Endothelial cell of umbilical vein (primary cell): ENCODE results near the gene GPS1. TPM values are rescaled to one million over a fixed set of nuclear protein-coding genes. Genes with fewer than 3 reads are reported as not detected.

Experiments
- BruUV-seq: library from RNA; stranded (reverse); fragments of 400-500 nt; replicated peaks from 2 replicates; lab custom pipeline; 2021; lab: Mats Ljungman, UMichigan
- CTCF ChIA-PET: fragments of 300-600, 350-600 bp; sonication (Branson Sonifier 250); formaldehyde crosslinking; loops from one replicate; lab custom pipeline; 2021; ENCODE audit warnings: antibody characterized with exemption, inconsistent platforms; lab: Charles Lee
- POLR2A ChIA-PET: fragments of 300-600, 350-600 bp; sonication (Branson Sonifier 250); formaldehyde crosslinking; loops from one replicate; lab custom pipeline; 2021; ENCODE audit warnings: antibody characterized with exemption, inconsistent platforms; lab: Charles Lee
- DNase-seq: peaks from one replicate; pipeline ENCODE4 v3.0.0-alpha.2; 2011; ENCODE audit warnings: low read depth, low spot score
- FAIRE-seq: peaks from 2 replicates; lab custom pipeline; 2011; peaks lifted over from hg19 to GRCh38; lab: Jason Lieb, UNC
- H2AFZ ChIP-seq: 2 replicates; pipeline ENCODE4 v1.6.0; 2012; ENCODE audit warnings: low read depth, low read length, control low read depth, inconsistent platforms
- H3K27ac ChIP-seq: 2 replicates; pipeline ENCODE4 v1.5.1; 2011; ENCODE audit warnings: low read depth, mild to moderate bottlenecking, control low read depth, low read length, moderate library complexity; ENCODE audit not compliant: insufficient read depth
- H3K27me3 ChIP-seq, 2 experiments: 2 replicates each; pipeline versions ENCODE4 v1.6.0 to v1.6.1; 2011; ENCODE audit warnings: low read length in 2 of 2, mixed read lengths in 1 of 2; ENCODE audit not compliant: control insufficient read depth in 2 of 2, insufficient read depth in 2 of 2
- H3K36me3 ChIP-seq, 2 experiments: 2 replicates in 1 of 2; 3 replicates in 1 of 2; pipeline ENCODE4 v1.5.1; 2011; ENCODE audit warnings: low read length in 2 of 2, mild to moderate bottlenecking in 1 of 2, moderate library complexity in 1 of 2; ENCODE audit not compliant: control insufficient read depth in 2 of 2, insufficient read depth in 2 of 2; ENCODE audit errors: extremely low read depth in 1 of 2
- H3K4me1 ChIP-seq: 3 replicates; pipeline ENCODE4 v1.5.1; 2011; ENCODE audit warnings: mild to moderate bottlenecking, low read length; ENCODE audit not compliant: control insufficient read depth, insufficient read depth; ENCODE audit errors: extremely low read depth
- H3K4me2 ChIP-seq: 2 replicates; pipeline ENCODE4 v1.6.1; 2011; ENCODE audit warnings: low read length, control low read depth, mixed read lengths; ENCODE audit not compliant: insufficient read depth
- H3K4me3 ChIP-seq, 3 experiments: fragments of 200-600 bp in 1 of 3; sonication (generic), shearing (Covaris generic) in 1 of 3; replicated peaks in 1 of 3; 2 replicates each; pipeline ENCODE4 v1.5.1; 2011 to 2016; ENCODE audit warnings: control low read depth in 3 of 3, low read length in 3 of 3, mild to moderate bottlenecking in 2 of 3, inconsistent platforms in 1 of 3, low read depth in 1 of 3, moderate library complexity in 1 of 3; ENCODE audit not compliant: insufficient read depth in 1 of 3
- H3K79me2 ChIP-seq: 2 replicates; pipeline ENCODE4 v1.6.0; 2012; ENCODE audit warnings: low read length, inconsistent platforms; ENCODE audit not compliant: control insufficient read depth, insufficient read depth
- H3K9ac ChIP-seq: replicated peaks from 2 replicates; pipeline ENCODE3; 2011; ENCODE audit warnings: low read length, control low read depth; ENCODE audit not compliant: insufficient read depth; ENCODE audit errors: extremely low read depth
- H3K9me1 ChIP-seq: replicated peaks from 3 replicates; pipeline ENCODE4 v1.6.0; 2011; ENCODE audit warnings: mild to moderate bottlenecking, low read length; ENCODE audit not compliant: control insufficient read depth, insufficient read depth; ENCODE audit errors: extremely low read depth
- H3K9me3 ChIP-seq: replicated peaks from 2 replicates; pipeline ENCODE4 v1.5.1; 2012; ENCODE audit warnings: low read length, inconsistent platforms; ENCODE audit not compliant: control insufficient read depth, insufficient read depth
- H4K20me1 ChIP-seq: replicated peaks from 2 replicates; pipeline ENCODE3; 2011; ENCODE audit warnings: mild to moderate bottlenecking, low read length; ENCODE audit not compliant: control insufficient read depth, insufficient read depth; ENCODE audit errors: extremely low read depth
- CTCF ChIP-seq, 2 donors: IDR thresholded peaks; 1 replicate in 1 of 2; 2 replicates in 1 of 2; pipeline ENCODE4 v1.5.1; 2011; ENCODE audit warnings: low read length in 2 of 2, mild to moderate bottlenecking in 2 of 2, moderate library complexity in 2 of 2, control low read depth in 1 of 2, inconsistent platforms in 1 of 2, low read depth in 1 of 2; ENCODE audit not compliant: insufficient read depth in 1 of 2; ENCODE audit errors: extremely low read depth in 1 of 2
- EZH2 ChIP-seq: IDR thresholded peaks from 2 replicates; pipeline ENCODE4 v1.6.1; 2012; ENCODE audit warnings: borderline replicate concordance, low read depth, mild to moderate bottlenecking, moderate library complexity, low read length, inconsistent platforms; ENCODE audit not compliant: severe bottlenecking
- FOS ChIP-seq: IDR thresholded peaks from 2 replicates; pipeline ENCODE4 v1.6.1; 2011; ENCODE audit warnings: mild to moderate bottlenecking, low read length, moderate library complexity, borderline replicate concordance; ENCODE audit not compliant: insufficient read depth
- GATA2 ChIP-seq: IDR thresholded peaks from 2 replicates; pipeline ENCODE4 v1.7.0; 2011; ENCODE audit warnings: low read depth, mild to moderate bottlenecking, moderate library complexity, mixed read lengths, low read length; ENCODE audit not compliant: insufficient read length, insufficient read depth
- JUN ChIP-seq: IDR thresholded peaks from 2 replicates; pipeline ENCODE4 v1.6.1; 2011; ENCODE audit warnings: borderline replicate concordance, low read depth; ENCODE audit not compliant: insufficient read length, insufficient read depth
- MYC ChIP-seq: IDR thresholded peaks from one replicate; pipeline ENCODE4 v1.6.1; 2011; ENCODE audit warnings: mild to moderate bottlenecking, low read depth, low read length
- POLR2A ChIP-seq: IDR thresholded peaks from 2 replicates; pipeline ENCODE4 v1.6.1; 2012; ENCODE audit warnings: low read depth, mild to moderate bottlenecking, control low read depth, low read length
- POLR2AphosphoS5 ChIP-seq: IDR thresholded peaks from 2 replicates; pipeline ENCODE4 v1.6.1; 2012; ENCODE audit warnings: low read depth, mild to moderate bottlenecking, control low read depth, low read length, moderate library complexity; ENCODE audit not compliant: insufficient read depth
- dilution Hi-C: fragments of 300-500 bp; cut with MboI; formaldehyde crosslinking; loops from one replicate; pipeline ENCODE4 v1.15.0; 2019; ENCODE audit warnings: low sequenced_read_pairs; ENCODE audit not compliant: extremely low pct_ligation_motif_present
- intact Hi-C: fragments of 100-400 bp; cut with micrococcal nuclease; formaldehyde crosslinking; loops from one replicate; pipeline ENCODE4 v1.10.0; 2022
- polyA plus RNA-seq, 4 experiments: library from polyadenylated mRNA; depleted of rRNA in 3 of 4; stranded (reverse) in 3 of 4; unstranded in 1 of 4; fragments of >200 nt; gene quantifications; 2 replicates each; pipeline versions ENCODE4 v1.2.1 to v1.2.3, GENCODE V29; 2011 to 2012; ENCODE audit warnings: missing spikeins in 1 of 4
- total RNA-seq: library from RNA; stranded (reverse); gene quantifications from 2 replicates; pipeline ENCODE4 v1.2.3, GENCODE V29; 2021
- TF ChIP-seq, protein P1 (sequence below): IDR thresholded peaks from 2 replicates; pipeline ENCODE4 v1.6.1; 2011; ENCODE audit not compliant: insufficient read depth, insufficient read length

The GPS1 gene
- total and polyA plus RNA-seq, 2 donors (not counting 3 experiments of a cell fraction or from before 2014, with no cell fraction given), result 116 to 178 TPM

GRCh38 chr17:82012640-82013295 lies 38.9 kb upstream of the GPS1 start:
- H3K4me1 ChIP-seq, result no peaks in the 10 kb centered on the region
- no peak overlapping the region for H2AFZ ChIP-seq
- H3K9ac ChIP-seq, result no peak overlapping the region
- no peak for FAIRE-seq
- H3K4me3 ChIP-seq, result no peak overlapping the region
- POLR2A ChIA-PET, result interaction anchor here (0.5 kb wide), 1 partner anchor 29 kb away, joined by 5 read pairs; no protein-coding TSS in a partner anchor
- H3K36me3 ChIP-seq, result no peaks in the 10 kb centered on the region
- H3K27ac ChIP-seq, result no peak overlapping the region
- H3K79me2 ChIP-seq, result no peaks in the 10 kb centered on the region
- H4K20me1 ChIP-seq, result no peaks in the 10 kb centered on the region
- dilution Hi-C loops, result no loop called here
- TF ChIP-seq EZH2 (no peak), MYC (no peak), JUN (no peak), GATA2 (no peak), POLR2AphosphoS5 (no peak), FOS (no peak), CTCF (IDR thresholded peaks at IDR 0.05; ENCODE audit: extremely low read depth in 1 of 2, insufficient read depth in 1 of 2, low read depth in 1 of 2, low read length in 2 of 2) (no peak), POLR2A (no peak)
- TF ChIP-seq, protein P1, sequence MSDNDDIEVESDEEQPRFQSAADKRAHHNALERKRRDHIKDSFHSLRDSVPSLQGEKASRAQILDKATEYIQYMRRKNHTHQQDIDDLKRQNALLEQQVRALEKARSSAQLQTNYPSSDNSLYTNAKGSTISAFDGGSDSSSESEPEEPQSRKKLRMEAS, result no peak
- no peak overlapping the region for H3K4me2 ChIP-seq
- DNase-seq, result no peak
- no peaks in the 10 kb centered on the region for H3K9me3 ChIP-seq
- H3K27me3 ChIP-seq, result no peaks in the 10 kb centered on the region
- no peaks in the 10 kb centered on the region for H3K9me1 ChIP-seq
- BruUV-seq, result no TSS peak
- intact Hi-C loops, result no loop called here
- CTCF ChIA-PET, result interaction anchor here (1.4 to 2.3 kb wide), 3 partner anchors 9 to 143 kb away, joined by 3 to 12 read pairs (median 5); no protein-coding TSS in a partner anchor
